ENCODE results near the gene FAM174B. TPM values are rescaled to one million over a fixed set of nuclear protein-coding genes. Genes with fewer than 3 reads are reported as not detected.

FAM174B gene
- total and polyA plus RNA-seq, 2 donors (not counting 1 experiment from before 2014, with no cell fraction given): 0.03 to 1.9 TPM

- DNase-seq (no peak), ATAC-seq (ENCODE audit: low read depth) (no peak)
- 96% methylated on average over 8 of the region's 11 CpGs for WGBS (ENCODE audit: insufficient coverage)
- Histone ChIP-seq H3K4me3 (ENCODE audit: control extremely low read depth in 1 of 5, extremely low read depth in 1 of 5, insufficient read depth in 1 of 5, low read depth in 2 of 5, low read length in 4 of 5) (no peak overlapping the region), H3K36me3 (replicated peaks in 1 of 2; ENCODE audit: control extremely low read depth in 1 of 2, control insufficient read depth in 1 of 2, extremely low read depth in 1 of 2, insufficient read depth in 2 of 2, low read length in 1 of 2) (no peaks in the 10 kb centered on the region), H3K4me1 (ENCODE audit: control insufficient read depth in 2 of 2, insufficient read depth in 2 of 2, low read length in 2 of 2) (no peaks in the 10 kb centered on the region), H3K27ac (ENCODE audit: low read length in 2 of 2) (no peak overlapping the region), H3K79me2 (ENCODE audit: control insufficient read depth, insufficient read depth, low read length) (no peaks in the 10 kb centered on the region), H4K20me1 (ENCODE audit: control insufficient read depth, insufficient read depth, low read length, poor library complexity, severe bottlenecking) (no peaks in the 10 kb centered on the region), H3K9me3 (ENCODE audit: control extremely low read depth in 1 of 3, control insufficient read depth in 2 of 3, insufficient read depth in 1 of 3, low read length in 2 of 3) (peaks cover 0 to 9% (median 0%) of the 10 kb centered on the region in 3 donors), H3K4me2 (replicated peaks; ENCODE audit: low read depth, low read length, poor library complexity, severe bottlenecking) (no peak overlapping the region), H2AFZ (ENCODE audit: insufficient read depth, low read depth, low read length, poor library complexity, severe bottlenecking) (no peak overlapping the region), H3K27me3 (replicated peaks in 1 of 4; ENCODE audit: control extremely low read depth in 1 of 4, control insufficient read depth in 3 of 4, insufficient read depth in 4 of 4, low read length in 3 of 4) (no peaks in the 10 kb centered on the region), H3K9ac (ENCODE audit: low read length) (no peak overlapping the region)
- Mint-ChIP-seq H3K27me3 (no peaks in the 10 kb centered on the region), H3K9me3 (ENCODE audit: insufficient read depth) (no peaks in the 10 kb centered on the region), H3K4me1 (no peaks in the 10 kb centered on the region), H3K27ac (no peak overlapping the region), H3K4me3 (no peak overlapping the region)
- intact Hi-C loops (cut with micrococcal nuclease): no loop called here
- ChIA-PET POLR2A (no interaction called here), CTCF (interaction anchor here (0.6 kb wide), 1 partner anchor 1699 kb away, joined by 3 read pairs; no protein-coding TSS in a partner anchor)
- no peak for TF ChIP-seq EZH2 (IDR thresholded peaks at IDR 0.05; ENCODE audit: borderline replicate concordance, insufficient read depth, low read depth, low read length, poor library complexity, severe bottlenecking)
- TF ChIP-seq, protein P1, sequence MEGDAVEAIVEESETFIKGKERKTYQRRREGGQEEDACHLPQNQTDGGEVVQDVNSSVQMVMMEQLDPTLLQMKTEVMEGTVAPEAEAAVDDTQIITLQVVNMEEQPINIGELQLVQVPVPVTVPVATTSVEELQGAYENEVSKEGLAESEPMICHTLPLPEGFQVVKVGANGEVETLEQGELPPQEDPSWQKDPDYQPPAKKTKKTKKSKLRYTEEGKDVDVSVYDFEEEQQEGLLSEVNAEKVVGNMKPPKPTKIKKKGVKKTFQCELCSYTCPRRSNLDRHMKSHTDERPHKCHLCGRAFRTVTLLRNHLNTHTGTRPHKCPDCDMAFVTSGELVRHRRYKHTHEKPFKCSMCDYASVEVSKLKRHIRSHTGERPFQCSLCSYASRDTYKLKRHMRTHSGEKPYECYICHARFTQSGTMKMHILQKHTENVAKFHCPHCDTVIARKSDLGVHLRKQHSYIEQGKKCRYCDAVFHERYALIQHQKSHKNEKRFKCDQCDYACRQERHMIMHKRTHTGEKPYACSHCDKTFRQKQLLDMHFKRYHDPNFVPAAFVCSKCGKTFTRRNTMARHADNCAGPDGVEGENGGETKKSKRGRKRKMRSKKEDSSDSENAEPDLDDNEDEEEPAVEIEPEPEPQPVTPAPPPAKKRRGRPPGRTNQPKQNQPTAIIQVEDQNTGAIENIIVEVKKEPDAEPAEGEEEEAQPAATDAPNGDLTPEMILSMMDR (IDR thresholded peaks at IDR 0.05): no peak
Measured at GRCh38 chr15:92627014-92627413, 28.6 kb downstream of the FAM174B start.

DNA sequence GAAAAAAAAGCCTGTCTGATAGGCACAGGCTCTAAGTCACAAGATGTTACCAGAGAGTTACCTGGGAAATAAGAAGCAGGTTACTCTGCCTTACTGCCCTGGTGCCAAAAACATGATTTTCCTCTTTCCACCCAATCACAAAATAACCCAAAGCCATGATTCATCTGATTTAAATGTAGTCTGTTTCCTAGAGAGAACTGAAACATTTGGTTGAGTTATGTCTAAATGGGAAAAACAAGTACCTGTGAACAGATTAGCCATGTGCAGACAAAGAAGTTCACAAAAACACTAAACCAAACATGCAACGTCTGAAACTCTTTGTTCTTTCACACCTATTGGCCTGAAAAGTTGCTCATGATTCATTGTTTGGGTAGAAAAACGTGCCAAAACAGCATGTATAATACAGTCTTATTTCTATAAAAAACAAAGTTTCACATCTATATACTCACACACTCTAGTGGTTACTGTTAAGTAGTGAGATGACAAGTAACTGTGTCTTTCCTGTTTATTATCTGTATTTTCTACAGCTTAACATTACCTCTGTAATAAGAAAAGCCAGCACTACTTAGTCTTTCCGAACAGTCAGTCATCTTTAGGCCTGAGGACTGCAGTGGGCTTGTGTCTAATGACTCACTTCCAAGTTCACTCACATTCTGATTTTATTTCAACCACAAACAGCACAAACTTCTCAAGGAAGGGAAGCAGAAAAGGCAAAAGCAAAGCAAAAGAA is 30.2 kb downstream of the FAM174B start:
- H3K4me1 ChIP-seq (ENCODE audit: control insufficient read depth in 2 of 2, insufficient read depth in 2 of 2, low read length in 2 of 2): no peaks in the 10 kb centered on the region
- H3K36me3 ChIP-seq (replicated peaks in 1 of 2; ENCODE audit: control extremely low read depth in 1 of 2, control insufficient read depth in 1 of 2, extremely low read depth in 1 of 2, insufficient read depth in 2 of 2, low read length in 1 of 2): no peaks in the 10 kb centered on the region
- no peaks in the 10 kb centered on the region for H3K27me3 ChIP-seq (replicated peaks in 1 of 4; ENCODE audit: control extremely low read depth in 1 of 4, control insufficient read depth in 3 of 4, insufficient read depth in 4 of 4, low read length in 3 of 4)
- ChIA-PET POLR2A (no interaction called here), CTCF (no interaction called here)
- H3K9ac ChIP-seq (ENCODE audit: low read length): no peak overlapping the region
- Mint-ChIP-seq H3K27me3 (no peaks in the 10 kb centered on the region), H3K4me1 (no peaks in the 10 kb centered on the region), H3K4me3 (no peak overlapping the region), H3K9me3 (ENCODE audit: insufficient read depth) (no peaks in the 10 kb centered on the region), H3K27ac (no peak overlapping the region)
- H3K27ac ChIP-seq (ENCODE audit: low read length in 2 of 2): no peak overlapping the region
- no peak for ATAC-seq (ENCODE audit: low read depth)
- no peak overlapping the region for H3K4me2 ChIP-seq (replicated peaks; ENCODE audit: low read depth, low read length, poor library complexity, severe bottlenecking)
- TF ChIP-seq, protein P1 (IDR thresholded peaks at IDR 0.05): no peak
- no peak for TF ChIP-seq EZH2 (IDR thresholded peaks at IDR 0.05; ENCODE audit: borderline replicate concordance, insufficient read depth, low read depth, low read length, poor library complexity, severe bottlenecking)
- H3K4me3 ChIP-seq (ENCODE audit: control extremely low read depth in 1 of 5, extremely low read depth in 1 of 5, insufficient read depth in 1 of 5, low read depth in 2 of 5, low read length in 4 of 5): no peak overlapping the region
- no peak overlapping the region for H2AFZ ChIP-seq (ENCODE audit: insufficient read depth, low read depth, low read length, poor library complexity, severe bottlenecking)
- 83% methylated on average over 1 of the region's 3 CpGs for WGBS (ENCODE audit: insufficient coverage)
- H4K20me1 ChIP-seq (ENCODE audit: control insufficient read depth, insufficient read depth, low read length, poor library complexity, severe bottlenecking): no peaks in the 10 kb centered on the region
- H3K9me3 ChIP-seq (ENCODE audit: control extremely low read depth in 1 of 3, control insufficient read depth in 2 of 3, insufficient read depth in 1 of 3, low read length in 2 of 3): peaks cover 0 to 5% (median 0%) of the 10 kb centered on the region in 3 donors
- intact Hi-C loops (cut with micrococcal nuclease): no loop called here
- no peak for DNase-seq
- H3K79me2 ChIP-seq (ENCODE audit: control insufficient read depth, insufficient read depth, low read length): no peaks in the 10 kb centered on the region
